Fibroblast of lung (primary cell): ENCODE results near the gene POLD1.

Experiments
- CTCF ChIP-seq, 2 donors: IDR thresholded peaks in 1 of 2; conservative IDR thresholded peaks in 1 of 2; 1 replicate in 1 of 2; 2 replicates in 1 of 2; pipeline ENCODE4 v1.5.1; 2011 to 2012; ENCODE audit warnings: low read length in 2 of 2, control low read depth in 1 of 2, inconsistent platforms in 1 of 2, low read depth in 1 of 2, mild to moderate bottlenecking in 1 of 2
- EZH2 ChIP-seq: IDR thresholded peaks from 2 replicates; pipeline ENCODE4 v1.5.1; 2012; ENCODE audit warnings: low read length, control low read depth, mild to moderate bottlenecking; ENCODE audit errors: missing control alignments

DNA sequence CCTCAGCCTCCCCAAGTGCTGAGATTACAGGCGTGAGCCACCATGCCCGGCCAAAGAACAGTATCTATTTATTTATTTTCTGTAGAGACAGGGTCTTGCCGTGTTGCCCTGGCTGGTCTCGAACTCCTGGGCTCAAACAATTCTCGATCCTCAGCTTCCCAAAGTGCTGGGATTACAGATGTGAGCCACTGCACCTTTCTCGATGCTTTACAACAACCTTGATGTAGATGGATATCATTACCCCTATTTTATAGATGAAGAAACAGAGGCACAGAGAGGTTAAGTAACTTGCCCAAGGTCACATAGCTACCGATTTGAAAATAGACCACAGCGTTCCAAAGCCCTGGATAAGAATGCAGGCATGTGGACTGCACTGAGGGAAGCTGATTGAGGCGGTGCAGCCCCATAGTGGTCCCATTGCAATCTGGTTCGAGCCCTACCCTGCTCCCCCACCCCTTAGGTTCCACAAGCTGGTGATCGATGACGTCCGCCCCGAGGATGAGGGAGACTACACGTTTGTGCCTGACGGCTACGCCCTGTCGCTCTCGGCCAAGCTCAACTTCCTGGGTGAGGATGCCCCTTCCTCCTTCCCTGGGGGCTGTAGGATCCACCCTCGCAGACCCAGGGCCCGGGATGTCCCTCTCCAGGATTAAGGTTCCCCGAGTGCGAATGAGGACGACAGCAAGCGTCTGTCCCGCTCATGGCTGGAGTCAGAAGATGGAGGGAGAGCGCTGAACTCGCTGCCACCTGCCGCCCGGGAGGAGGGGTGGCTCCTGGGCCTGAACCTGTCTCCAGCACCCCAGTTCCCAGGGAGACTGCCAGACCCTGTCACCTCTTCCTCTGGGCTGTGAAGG lies 66.4 kb downstream of the POLD1 start:
- TF ChIP-seq EZH2, result no peak
- TF ChIP-seq CTCF (conservative IDR thresholded peaks at IDR 0.05 in 1 of 2, IDR thresholded peaks at IDR 0.05 in 1 of 2; ENCODE audit: low read depth in 1 of 2, low read length in 2 of 2), result no peak
